Esophagus (tissue), 2 donors: ENCODE results near the gene SPTBN4. TPM values are rescaled to one million over a fixed set of nuclear protein-coding genes. Genes with fewer than 3 reads are reported as not detected.

Experiments
- H3K27ac ChIP-seq, 2 donors: one replicate each; pipeline ENCODE4 v1.5.1; 2013; ENCODE audit warnings: low read depth in 2 of 2, mild to moderate bottlenecking in 2 of 2, inconsistent platforms in 1 of 2, low read length in 1 of 2, moderate library complexity in 1 of 2
- H3K27me3 ChIP-seq, 2 donors: one replicate each; pipeline ENCODE4 v1.6.1; 2013; ENCODE audit warnings: low read length in 2 of 2, control low read depth in 1 of 2, mild to moderate bottlenecking in 1 of 2; ENCODE audit not compliant: insufficient read depth in 2 of 2, control insufficient read depth in 1 of 2
- H3K36me3 ChIP-seq, 2 donors: one replicate each; pipeline ENCODE4 v1.6.1; 2013; ENCODE audit warnings: low read length in 1 of 2; ENCODE audit not compliant: control insufficient read depth in 2 of 2, insufficient read depth in 2 of 2
- H3K4me1 ChIP-seq, 2 donors: one replicate each; pipeline ENCODE4 v1.6.1; 2013; ENCODE audit warnings: low read length in 1 of 2; ENCODE audit not compliant: control insufficient read depth in 2 of 2, insufficient read depth in 2 of 2
- H3K4me3 ChIP-seq, 2 donors: one replicate each; pipeline ENCODE4 v1.5.1; 2013; ENCODE audit warnings: low read length in 2 of 2, mild to moderate bottlenecking in 2 of 2, low read depth in 1 of 2, moderate library complexity in 1 of 2
- H3K9me3 ChIP-seq, 2 donors: one replicate each; pipeline ENCODE4 v1.6.1; 2013; ENCODE audit warnings: mild to moderate bottlenecking in 2 of 2, low read depth in 1 of 2, low read length in 1 of 2, moderate library complexity in 1 of 2; ENCODE audit not compliant: control insufficient read depth in 2 of 2, insufficient read depth in 1 of 2
- WGBS, 2 donors: extraction: QIAGEN DNeasy Blood & Tissue Kit; methylation state at CpG; one replicate each; pipeline ENCODE4 v1.1.7; 2013; 5-methylcytosine and 5-hydroxymethylcytosine counted together
- polyA plus RNA-seq, 2 donors: library from polyadenylated mRNA; stranded (reverse); fragments of 200-250 nt; gene quantifications; one replicate each; pipeline ENCODE4 v1.2.3, GENCODE V29; 2013
- donor health status: healthy with polysubstance abuse.
- donor health status: Bipolar disorder and iron deficiency.

SPTBN4 gene
- polyA plus RNA-seq, 2 donors = 0.68 to 1.2 TPM

GRCh38 chr19:40616178-40616577, 149.4 kb downstream of the SPTBN4 start:
- Histone ChIP-seq H3K27ac (no peak overlapping the region), H3K27me3 (no peaks in the 10 kb centered on the region), H3K9me3 (no peaks in the 10 kb centered on the region), H3K36me3 (peaks cover 7 to 10% of the 10 kb centered on the region in 2 donors), H3K4me1 (peaks cover 0 to 22% of the 10 kb centered on the region in 2 donors), H3K4me3 (no peak overlapping the region)
- 74 to 79% methylated on average over 5 of the region's 5 CpGs for WGBS, 2 donors

DNA sequence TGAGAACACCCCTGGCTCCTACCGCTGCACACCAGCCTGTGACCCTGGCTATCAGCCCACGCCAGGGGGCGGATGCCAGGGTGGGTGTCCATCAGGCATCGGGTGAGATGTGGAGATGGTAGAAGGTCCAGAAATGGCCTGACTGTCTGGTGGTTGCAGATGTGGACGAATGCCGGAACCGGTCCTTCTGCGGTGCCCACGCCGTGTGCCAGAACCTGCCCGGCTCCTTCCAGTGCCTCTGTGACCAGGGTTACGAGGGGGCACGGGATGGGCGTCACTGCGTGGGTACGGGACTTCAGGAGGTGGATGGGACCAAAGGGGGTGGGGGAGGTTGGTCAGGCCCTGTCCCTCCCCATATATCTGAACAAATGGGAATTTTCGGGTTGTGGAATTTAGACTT, 150.1 kb downstream of the SPTBN4 start:
- H3K4me3 ChIP-seq = no peak overlapping the region
- no peaks in the 10 kb centered on the region for H3K27me3 ChIP-seq
- H3K4me1 ChIP-seq = peaks cover 0 to 15% of the 10 kb centered on the region in 2 donors
- 94% methylated on average over 17 of the region's 17 CpGs for WGBS, 2 donors
- peaks cover 8 to 13% of the 10 kb centered on the region in 2 donors for H3K36me3 ChIP-seq
- no peak overlapping the region for H3K27ac ChIP-seq
- H3K9me3 ChIP-seq = no peaks in the 10 kb centered on the region

- no peak overlapping the region for H3K4me3 ChIP-seq
- peaks cover 13 to 22% of the 10 kb centered on the region in 2 donors for H3K36me3 ChIP-seq
- no peaks in the 10 kb centered on the region for H3K9me3 ChIP-seq
- no peak overlapping the region for H3K27ac ChIP-seq
- no peaks in the 10 kb centered on the region for H3K27me3 ChIP-seq
- peaks cover 0 to 12% of the 10 kb centered on the region in 2 donors for H3K4me1 ChIP-seq
- 83 to 92% methylated on average over 4 of the region's 4 CpGs for WGBS, 2 donors
These were observed 151.2 kb downstream of the SPTBN4 start for GRCh38 chr19:40617961-40618360.

GRCh38 chr19:40619333-40620160, 152.7 kb downstream of the SPTBN4 start:
- WGBS, 2 donors = 76 to 78% methylated on average over 11 of the region's 11 CpGs

GRCh38 chr19:40620161-40620485, 153.3 kb downstream of the SPTBN4 start:
- 92 to 93% methylated on average over 8 of the region's 8 CpGs for WGBS, 2 donors
- Histone ChIP-seq H3K27ac (no peak overlapping the region), H3K9me3 (no peaks in the 10 kb centered on the region), H3K4me3 (no peak overlapping the region), H3K36me3 (peaks cover 13 to 31% of the 10 kb centered on the region in 2 donors), H3K27me3 (no peaks in the 10 kb centered on the region), H3K4me1 (peaks cover 0 to 2% of the 10 kb centered on the region in 2 donors)

More at GRCh38 chr19:40619333-40620160, 152.7 kb downstream of the SPTBN4 start:
- H3K36me3 ChIP-seq = peaks cover 13 to 31% of the 10 kb centered on the region in 2 donors
- peaks cover 0 to 2% of the 10 kb centered on the region in 2 donors for H3K4me1 ChIP-seq
- no peaks in the 10 kb centered on the region for H3K9me3 ChIP-seq
- no peak overlapping the region for H3K4me3 ChIP-seq
- H3K27ac ChIP-seq = no peak overlapping the region
- no peaks in the 10 kb centered on the region for H3K27me3 ChIP-seq

- peaks cover 0 to 2% of the 10 kb centered on the region in 2 donors for H3K4me1 ChIP-seq
- H3K4me3 ChIP-seq = no peak overlapping the region
- H3K9me3 ChIP-seq = no peaks in the 10 kb centered on the region
- WGBS, 2 donors = 75 to 85% methylated on average over 2 of the region's 2 CpGs
- H3K27me3 ChIP-seq = no peaks in the 10 kb centered on the region
- no peak overlapping the region for H3K27ac ChIP-seq
- peaks cover 13 to 39% of the 10 kb centered on the region in 2 donors for H3K36me3 ChIP-seq
These were observed 154.5 kb downstream of the SPTBN4 start for GRCh38 chr19:40621283-40621682.

DNA sequence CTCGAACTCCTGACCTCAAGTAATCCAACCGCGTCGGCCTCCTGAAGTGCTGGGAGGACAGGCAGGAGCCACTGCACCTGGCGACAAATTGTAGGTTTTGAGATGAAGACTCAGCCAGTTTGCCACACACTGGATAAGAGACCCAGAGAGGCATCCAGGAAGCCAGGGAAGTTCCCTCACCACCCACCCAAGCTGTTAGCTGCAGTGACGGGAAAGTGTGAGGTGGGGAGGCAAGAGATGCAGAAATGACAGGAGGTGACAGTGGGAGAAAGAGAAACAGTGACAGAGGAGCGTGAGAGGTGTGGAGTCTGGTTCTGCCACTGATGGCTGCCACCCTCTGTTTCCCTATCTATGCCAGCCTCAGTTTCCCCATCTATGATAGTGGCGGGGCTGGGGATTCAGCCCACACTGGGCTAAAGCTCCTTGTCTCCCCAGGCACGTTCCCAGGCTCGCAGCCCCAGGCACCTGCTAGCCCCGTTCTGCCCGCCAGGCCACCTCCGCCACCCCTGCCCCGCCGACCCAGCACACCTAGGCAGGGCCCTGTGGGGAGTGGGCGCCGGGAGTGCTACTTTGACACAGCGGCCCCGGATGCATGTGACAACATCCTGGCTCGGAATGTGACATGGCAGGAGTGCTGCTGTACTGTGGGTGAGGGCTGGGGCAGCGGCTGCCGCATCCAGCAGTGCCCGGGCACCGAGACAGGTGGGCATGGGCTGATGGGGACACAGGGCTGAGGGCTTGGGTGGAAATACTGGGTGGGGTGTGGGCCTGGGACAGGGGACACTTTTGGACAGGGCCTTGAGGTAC, 155.4 kb downstream of the SPTBN4 start:
- Histone ChIP-seq H3K4me1 (peaks cover 0 to 2% of the 10 kb centered on the region in 2 donors), H3K36me3 (peaks cover 13 to 34% of the 10 kb centered on the region in 2 donors), H3K27me3 (no peaks in the 10 kb centered on the region), H3K9me3 (no peaks in the 10 kb centered on the region), H3K4me3 (no peak overlapping the region), H3K27ac (peak overlapping the region in 1 of 2 donors; percentile 5)
- WGBS, 2 donors = 91 to 92% methylated on average over 24 of the region's 24 CpGs

- no peak overlapping the region for H3K4me3 ChIP-seq
- WGBS, 2 donors = 90% methylated on average over 7 of the region's 7 CpGs
- peaks cover 0 to 2% of the 10 kb centered on the region in 2 donors for H3K4me1 ChIP-seq
- no peaks in the 10 kb centered on the region for H3K9me3 ChIP-seq
- no peaks in the 10 kb centered on the region for H3K27me3 ChIP-seq
- peaks cover 13 to 36% of the 10 kb centered on the region in 2 donors for H3K36me3 ChIP-seq
- H3K27ac ChIP-seq = no peak overlapping the region
These were observed 155.9 kb downstream of the SPTBN4 start for GRCh38 chr19:40622773-40623075.

- no peaks in the 10 kb centered on the region for H3K9me3 ChIP-seq
- no peak overlapping the region for H3K4me3 ChIP-seq
- peaks cover 13 to 36% of the 10 kb centered on the region in 2 donors for H3K36me3 ChIP-seq
- peak overlapping the region in 1 of 2 donors; percentile 2 for H3K27ac ChIP-seq
- no peaks in the 10 kb centered on the region for H3K27me3 ChIP-seq
- WGBS, 2 donors = 58 to 61% methylated on average over 39 to 41 of the region's 41 CpGs
- H3K4me1 ChIP-seq = peaks cover 0 to 2% of the 10 kb centered on the region in 2 donors
These were observed 156.8 kb downstream of the SPTBN4 start for GRCh38 chr19:40623403-40624251.
